ENCODE measurements around the gene PCDHA4. TPM values are rescaled to one million over a fixed set of nuclear protein-coding genes. Genes with fewer than 3 reads are reported as not detected.
A peak's percentile ranks its signal among the peaks of the same experiment; 100 is the strongest.
"Not testable (repeated sequence)": the region's sequence is repeated elsewhere in the genome, so short reads cannot be mapped to it uniquely, and the experiment has no call there.

Gene PCDHA4
- total and polyA plus RNA-seq, 2 experiments from 2014 or later = not detected

DNA sequence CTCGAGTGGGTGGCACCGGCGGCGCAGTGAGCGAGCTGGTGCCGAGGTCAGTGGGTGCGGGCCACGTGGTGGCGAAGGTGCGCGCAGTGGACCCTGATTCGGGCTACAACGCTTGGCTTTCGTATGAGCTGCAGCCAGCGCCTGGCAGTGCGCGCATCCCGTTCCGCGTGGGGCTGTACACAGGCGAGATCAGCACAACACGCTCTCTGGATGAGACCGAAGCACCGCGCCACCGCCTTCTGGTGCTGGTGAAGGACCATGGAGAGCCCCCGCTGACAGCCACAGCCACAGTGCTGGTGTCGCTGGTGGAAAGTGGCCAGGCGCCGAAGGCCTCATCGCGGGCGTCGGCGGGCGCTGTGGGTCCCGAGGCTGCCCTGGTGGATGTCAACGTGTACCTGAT lies 16.6 kb downstream of the PCDHA4 start:
- no peak overlapping the region for H3K9ac ChIP-seq
- H3F3A ChIP-seq (ENCODE audit: insufficient read depth) = no peaks in the 10 kb centered on the region
- H3K36me3 ChIP-seq (ENCODE audit: low read depth) = no peaks in the 10 kb centered on the region
- H4K20me1 ChIP-seq (ENCODE audit: insufficient read depth) = no peaks in the 10 kb centered on the region
- no peak overlapping the region for H3K4me3 ChIP-seq
- H3K27me3 ChIP-seq (replicated peaks; ENCODE audit: insufficient read depth) = no peaks in the 10 kb centered on the region
- in situ Hi-C loops (cut with MboI) = no loop called here
- WGBS, 2 experiments (ENCODE audit: low coverage in 1 of 2, low lambda C conversion rate in 2 of 2, missing lambda C conversion rate in 2 of 2) = 55 to 58% methylated on average over 33 to 38 of the region's 38 CpGs
- no peaks in the 10 kb centered on the region for H3K9me3 ChIP-seq (ENCODE audit: low read depth)
- no peak overlapping the region for H3K4me2 ChIP-seq (ENCODE audit: unreplicated experiment)
- no peak overlapping the region for H3K27ac ChIP-seq
- H3K79me2 ChIP-seq (ENCODE audit: insufficient read depth) = no peaks in the 10 kb centered on the region
- DNase-seq = no peak
- H3K9me2 ChIP-seq (ENCODE audit: insufficient read depth) = no peaks in the 10 kb centered on the region
- TF ChIP-seq EZH2phosphoT487 (IDR thresholded peaks at IDR 0.05; ENCODE audit: insufficient read depth, low read depth) (no peak), EZH2 (IDR thresholded peaks at IDR 0.05; ENCODE audit: insufficient read depth, poor library complexity, severe bottlenecking) (no peak)
- H3K4me1 ChIP-seq (ENCODE audit: insufficient read depth) = no peaks in the 10 kb centered on the region
- H2AFZ ChIP-seq = no peak overlapping the region

DNA sequence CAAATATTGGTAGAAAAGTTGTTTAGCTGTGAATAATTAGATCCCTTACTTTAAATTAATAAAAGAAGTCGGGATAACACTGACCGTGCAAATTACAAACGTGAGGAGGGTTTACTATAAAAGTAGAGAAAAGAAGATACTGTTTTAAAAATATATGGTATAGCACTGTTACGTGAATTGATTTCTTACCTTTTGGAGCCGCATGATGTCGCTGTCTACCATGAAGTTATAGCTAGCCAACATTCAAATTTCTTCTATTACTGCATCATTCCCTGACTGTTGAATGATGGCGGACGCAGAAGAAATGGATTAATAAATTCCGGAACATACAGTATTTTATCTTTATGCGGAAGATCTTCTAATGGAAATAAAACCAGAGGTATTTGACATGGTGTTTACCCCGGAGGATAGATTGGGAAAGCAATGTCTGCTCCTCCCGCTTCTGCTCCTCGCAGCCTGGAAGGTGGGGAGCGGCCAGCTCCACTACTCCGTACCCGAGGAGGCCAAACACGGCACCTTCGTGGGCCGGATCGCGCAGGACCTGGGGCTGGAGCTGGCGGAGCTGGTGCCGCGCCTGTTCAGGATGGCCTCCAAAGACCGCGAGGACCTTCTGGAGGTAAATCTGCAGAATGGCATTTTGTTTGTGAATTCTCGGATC lies 21.0 kb downstream of the PCDHA4 start, which contains the start of gene PCDHA6:
PCDHA6 (plus strand) TSS at position 257 of the 658 bp plus-strand sequence; CDS start at position 389, 132 bp downstream.
- in situ Hi-C loops (cut with MboI) = no loop called here
- TF ChIP-seq EZH2phosphoT487 (IDR thresholded peaks at IDR 0.05; ENCODE audit: insufficient read depth, low read depth) = no peak
- no peak for TF ChIP-seq EZH2 (IDR thresholded peaks at IDR 0.05; ENCODE audit: insufficient read depth, poor library complexity, severe bottlenecking)
- H3K4me3 ChIP-seq = no peak within 1 kb of the TSS
- H3K4me2 ChIP-seq (ENCODE audit: unreplicated experiment) = no peak within 1 kb of the TSS
- H3F3A ChIP-seq (ENCODE audit: insufficient read depth) = no peaks in the 10 kb centered on the region
- H3K27ac ChIP-seq = no peak within 1 kb of the TSS
- no peaks in the 10 kb centered on the region for H3K4me1 ChIP-seq (ENCODE audit: insufficient read depth)
- no peak within 1 kb of the TSS for H3K9ac ChIP-seq
- H3K9me3 ChIP-seq (ENCODE audit: low read depth) = no peaks in the 10 kb centered on the region
- DNase-seq = peak; percentile 2
- no peaks in the 10 kb centered on the region for H4K20me1 ChIP-seq (ENCODE audit: insufficient read depth)
- no peak within 1 kb of the TSS for H2AFZ ChIP-seq
- H3K9me2 ChIP-seq (ENCODE audit: insufficient read depth) = no peaks in the 10 kb centered on the region
- H3K79me2 ChIP-seq (ENCODE audit: insufficient read depth) = no peaks in the 10 kb centered on the region
- 22 to 24% methylated on average over 27 of the region's 27 CpGs for whole genome bisulfite sequencing, 2 experiments (ENCODE audit: low coverage in 1 of 2, low lambda C conversion rate in 2 of 2, missing lambda C conversion rate in 2 of 2)
- no peaks in the 10 kb centered on the region for H3K36me3 ChIP-seq (ENCODE audit: low read depth)
- no peaks in the 10 kb centered on the region for H3K27me3 ChIP-seq (replicated peaks; ENCODE audit: insufficient read depth)

- Histone ChIP-seq H3K9me3 (ENCODE audit: low read depth) (no peaks in the 10 kb centered on the region), H3K9me2 (ENCODE audit: insufficient read depth) (no peaks in the 10 kb centered on the region), H3K4me2 (ENCODE audit: unreplicated experiment) (no peak overlapping the region), H3K36me3 (ENCODE audit: low read depth) (no peaks in the 10 kb centered on the region), H3F3A (ENCODE audit: insufficient read depth) (no peaks in the 10 kb centered on the region), H3K27me3 (replicated peaks; ENCODE audit: insufficient read depth) (no peaks in the 10 kb centered on the region), H3K9ac (no peak overlapping the region), H4K20me1 (ENCODE audit: insufficient read depth) (no peaks in the 10 kb centered on the region), H3K4me3 (no peak overlapping the region), H3K79me2 (ENCODE audit: insufficient read depth) (no peaks in the 10 kb centered on the region), H3K27ac (no peak overlapping the region), H2AFZ (no peak overlapping the region), H3K4me1 (ENCODE audit: insufficient read depth) (no peaks in the 10 kb centered on the region)
- WGBS, 2 experiments (ENCODE audit: low coverage in 1 of 2, low lambda C conversion rate in 2 of 2, missing lambda C conversion rate in 2 of 2) = 24 to 29% methylated on average over 18 of the region's 18 CpGs
- in situ Hi-C loops (cut with MboI) = no loop called here
- no peak for TF ChIP-seq EZH2 (IDR thresholded peaks at IDR 0.05; ENCODE audit: insufficient read depth, poor library complexity, severe bottlenecking)
- no peak for TF ChIP-seq EZH2phosphoT487 (IDR thresholded peaks at IDR 0.05; ENCODE audit: insufficient read depth, low read depth)
- no peak for DNase-seq
Observed at GRCh38 chr5:140828362-140828737, 21.5 kb downstream of the PCDHA4 start.

DNA sequence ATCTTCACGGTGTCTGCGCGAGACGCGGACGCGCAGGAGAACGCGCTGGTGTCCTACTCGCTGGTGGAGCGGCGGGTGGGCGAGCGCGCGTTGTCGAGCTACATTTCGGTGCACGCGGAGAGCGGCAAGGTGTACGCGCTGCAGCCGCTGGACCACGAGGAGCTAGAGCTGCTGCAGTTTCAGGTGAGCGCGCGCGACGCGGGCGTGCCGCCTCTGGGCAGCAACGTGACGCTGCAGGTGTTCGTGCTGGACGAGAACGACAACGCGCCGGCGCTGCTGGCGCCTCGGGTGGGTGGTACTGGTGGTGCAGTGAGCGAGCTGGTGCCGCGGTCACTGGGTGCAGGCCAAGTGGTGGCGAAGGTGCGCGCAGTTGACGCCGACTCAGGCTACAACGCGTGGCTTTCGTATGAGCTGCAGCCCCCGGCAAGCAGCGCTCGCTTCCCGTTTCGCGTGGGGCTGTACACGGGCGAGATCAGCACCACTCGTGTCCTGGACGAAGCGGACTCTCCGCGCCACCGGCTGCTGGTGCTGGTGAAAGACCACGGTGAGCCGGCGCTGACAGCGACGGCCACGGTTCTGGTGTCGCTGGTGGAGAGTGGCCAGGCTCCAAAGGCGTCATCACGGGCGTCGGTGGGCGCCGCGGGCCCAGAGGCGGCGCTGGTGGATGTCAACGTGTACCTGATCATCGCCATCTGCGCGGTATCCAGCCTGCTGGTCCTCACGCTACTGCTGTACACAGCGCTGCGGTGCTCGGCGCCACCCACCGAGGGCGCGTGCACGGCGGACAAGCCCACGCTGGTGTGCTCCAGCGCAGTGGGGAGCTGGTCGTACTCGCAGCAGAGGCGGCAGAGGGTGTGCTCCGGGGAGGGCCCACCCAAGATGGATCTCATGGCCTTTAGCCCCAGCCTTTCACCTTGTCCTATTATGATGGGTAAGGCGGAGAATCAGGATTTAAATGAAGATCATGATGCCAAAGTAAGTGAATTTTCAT lies 22.9 kb downstream of the PCDHA4 start:
- H3F3A ChIP-seq (ENCODE audit: insufficient read depth); H3K9ac ChIP-seq; H3K4me1 ChIP-seq (ENCODE audit: insufficient read depth); H3K9me2 ChIP-seq (ENCODE audit: insufficient read depth); H3K79me2 ChIP-seq (ENCODE audit: insufficient read depth); H2AFZ ChIP-seq; H4K20me1 ChIP-seq (ENCODE audit: insufficient read depth); H3K36me3 ChIP-seq (ENCODE audit: low read depth); H3K4me3 ChIP-seq; H3K9me3 ChIP-seq (ENCODE audit: low read depth); DNase-seq; in situ Hi-C loops (cut with MboI); H3K27ac ChIP-seq; H3K27me3 ChIP-seq (replicated peaks; ENCODE audit: insufficient read depth); H3K4me2 ChIP-seq (ENCODE audit: unreplicated experiment): not testable (repeated sequence)
- WGBS, 2 experiments (ENCODE audit: low coverage in 1 of 2, low lambda C conversion rate in 2 of 2, missing lambda C conversion rate in 2 of 2) = 55 to 57% methylated on average over 89 to 100 of the region's 106 CpGs
